Measurements from ENCODE around the gene PHGDH. TPM values are rescaled to one million over a fixed set of nuclear protein-coding genes. Genes with fewer than 3 reads are reported as not detected.
"Not testable (repeated sequence)": the region's sequence is repeated elsewhere in the genome, so short reads cannot be mapped to it uniquely, and the experiment has no call there.

The PHGDH gene
- total RNA-seq, 2 experiments from 2014 or later, result 422 to 439 TPM

DNA sequence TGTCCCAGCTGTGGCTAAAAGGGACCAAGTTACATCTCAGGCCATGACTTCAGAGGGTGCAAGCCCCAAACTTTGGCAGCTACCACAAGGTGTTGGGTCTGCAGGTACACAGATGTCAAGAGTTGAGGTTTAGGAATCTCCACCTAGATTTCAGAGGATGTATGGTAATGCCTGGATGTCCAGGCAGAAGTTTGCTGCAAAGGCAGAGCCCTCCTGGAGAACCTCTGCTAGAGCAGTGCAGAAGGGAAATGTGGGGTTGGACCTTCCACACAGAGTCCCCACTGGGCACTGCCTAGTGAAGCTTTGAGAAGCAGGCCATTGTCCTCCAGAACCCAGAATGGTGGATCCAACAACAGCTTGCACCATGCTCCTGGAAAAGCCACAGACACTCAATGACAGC is 10.1 kb upstream of the PHGDH start:
- no peaks in the 10 kb centered on the region for H3K4me1 Mint-ChIP-seq (ENCODE audit: low read depth)
- H3K36me3 Mint-ChIP-seq (ENCODE audit: low read depth), result peaks cover 3% of the 10 kb centered on the region
- CTCF ChIA-PET, result interaction anchor here (0.6 kb wide), 1 partner anchor 81 kb away, joined by 4 read pairs; no protein-coding TSS in a partner anchor
- H3K4me3 Mint-ChIP-seq, result no peak overlapping the region
- intact Hi-C loops (cut with micrococcal nuclease), result no loop called here
- H3K27me3 Mint-ChIP-seq (ENCODE audit: low read depth), result peaks cover 10% of the 10 kb centered on the region
- H3K9me3 Mint-ChIP-seq, result peaks cover 17% of the 10 kb centered on the region
- DNase-seq, result no peak
- no peak overlapping the region for H3K27ac Mint-ChIP-seq

DNA sequence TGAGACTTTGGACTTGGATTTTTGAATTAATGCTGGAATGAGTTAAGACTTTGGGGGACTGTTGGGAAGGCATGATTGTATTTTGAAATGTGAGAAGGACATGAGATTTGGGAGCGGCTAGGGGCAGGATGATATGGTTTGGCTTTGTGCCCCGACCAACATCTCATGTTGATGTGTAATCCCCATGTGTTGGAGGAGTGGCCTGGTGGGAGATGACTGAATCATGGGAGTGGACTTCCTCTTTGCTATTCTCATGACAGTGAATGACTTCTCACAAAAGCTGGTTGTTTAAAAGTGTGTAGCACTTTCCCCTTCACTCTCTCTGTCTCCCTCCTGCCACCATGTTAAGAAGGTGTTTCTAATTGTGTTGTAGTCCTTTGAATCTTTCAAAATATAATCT is 9.3 kb upstream of the PHGDH start:
- Mint-ChIP-seq H3K36me3 (ENCODE audit: low read depth) (peaks cover 3% of the 10 kb centered on the region), H3K4me1 (ENCODE audit: low read depth) (no peaks in the 10 kb centered on the region), H3K9me3 (peaks cover 17% of the 10 kb centered on the region), H3K4me3 (no peak overlapping the region), H3K27me3 (ENCODE audit: low read depth) (peaks cover 10% of the 10 kb centered on the region), H3K27ac (no peak overlapping the region)
- intact Hi-C loops (cut with micrococcal nuclease), result no loop called here
- DNase-seq, result no peak
- CTCF ChIA-PET, result no interaction called here

DNA sequence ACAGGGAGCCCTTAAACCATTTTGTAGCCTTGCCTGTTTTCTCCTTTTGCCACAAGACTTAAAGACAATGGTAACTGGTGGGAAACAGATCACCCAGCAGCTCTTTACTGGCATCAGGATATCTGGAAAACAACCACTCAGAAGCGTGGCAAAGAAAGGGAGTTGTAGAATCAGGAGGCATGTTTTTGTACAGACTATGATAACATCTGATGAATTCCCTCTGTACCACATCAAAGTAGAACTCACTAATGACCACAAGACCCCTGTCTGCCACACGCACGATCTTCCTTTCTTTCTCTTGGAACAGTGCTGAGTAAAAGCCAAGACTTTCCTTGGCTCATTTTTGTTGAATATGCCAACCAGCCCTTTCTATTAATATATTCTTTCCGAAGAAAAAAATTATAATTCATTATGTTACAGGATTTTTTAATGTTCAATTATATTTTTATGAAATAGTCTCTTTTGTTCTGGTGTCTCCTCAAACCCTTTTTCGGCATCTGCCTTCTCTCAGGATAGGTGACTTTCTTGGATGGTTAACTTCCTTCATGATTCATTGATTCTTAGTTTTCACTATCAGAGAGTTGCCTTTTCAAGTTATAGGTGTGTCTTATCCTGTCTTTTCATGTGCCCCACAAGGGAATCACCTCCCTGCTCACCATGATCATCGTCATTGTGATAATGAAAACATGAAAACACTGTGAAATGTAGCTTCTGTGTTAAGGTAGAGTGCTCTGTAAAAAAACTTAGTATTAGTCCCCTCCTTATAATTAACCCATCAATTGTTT is 7.9 kb upstream of the PHGDH start:
- intact Hi-C loops (cut with micrococcal nuclease), result no loop called here
- no peak overlapping the region for H3K4me3 Mint-ChIP-seq
- CTCF ChIA-PET, result interaction anchor here (0.7 kb wide), 1 partner anchor 65 kb away, joined by 4 read pairs; no protein-coding TSS in a partner anchor
- H3K27ac Mint-ChIP-seq, result no peak overlapping the region
- no peak for DNase-seq
- H3K27me3 Mint-ChIP-seq (ENCODE audit: low read depth), result peaks cover 10% of the 10 kb centered on the region
- peaks cover 3% of the 10 kb centered on the region for H3K36me3 Mint-ChIP-seq (ENCODE audit: low read depth)
- H3K9me3 Mint-ChIP-seq, result peaks cover 17% of the 10 kb centered on the region
- H3K4me1 Mint-ChIP-seq (ENCODE audit: low read depth), result no peaks in the 10 kb centered on the region

DNA sequence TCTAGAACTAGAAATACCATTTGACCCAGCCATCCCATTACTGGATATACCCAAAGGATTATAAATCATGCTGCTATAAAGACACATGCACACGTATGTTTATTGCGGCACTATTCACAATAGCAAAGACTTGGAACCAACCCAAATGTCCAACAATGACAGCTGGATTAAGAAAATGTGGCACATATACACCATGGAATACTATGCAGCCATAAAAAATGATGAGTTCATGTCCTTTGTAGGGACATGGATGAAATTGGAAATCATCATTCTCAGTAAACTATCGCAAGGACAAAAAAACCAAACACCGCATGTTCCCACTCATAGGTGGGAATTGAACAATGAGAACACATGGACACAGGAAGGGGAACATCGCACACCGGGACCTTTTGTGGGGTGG is 5.1 kb upstream of the PHGDH start:
- CTCF ChIA-PET; intact Hi-C loops (cut with micrococcal nuclease); H3K4me3 Mint-ChIP-seq; H3K9me3 Mint-ChIP-seq; H3K4me1 Mint-ChIP-seq (ENCODE audit: low read depth); H3K36me3 Mint-ChIP-seq (ENCODE audit: low read depth); H3K27ac Mint-ChIP-seq; H3K27me3 Mint-ChIP-seq (ENCODE audit: low read depth); DNase-seq: not testable (repeated sequence)

DNA sequence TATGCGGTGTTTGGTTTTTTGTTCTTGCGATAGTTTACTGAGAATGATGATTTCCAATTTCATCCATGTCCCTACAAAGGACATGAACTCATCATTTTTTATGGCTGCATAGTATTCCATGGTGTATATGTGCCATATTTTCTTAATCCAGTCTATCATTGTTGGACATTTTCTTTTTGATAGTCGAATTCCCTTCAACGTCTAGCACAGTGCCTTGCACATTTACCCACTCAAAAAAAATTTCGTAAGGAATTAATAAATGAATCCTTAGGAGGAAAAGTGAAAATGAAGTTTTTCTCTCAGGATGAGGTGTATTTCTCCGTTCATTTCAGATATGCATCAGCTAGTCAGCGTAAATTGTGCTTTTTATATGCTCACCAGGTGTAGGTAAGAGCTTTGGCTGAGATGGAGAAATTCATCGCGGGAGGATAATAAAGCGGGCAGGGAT is 354 bp upstream of the PHGDH start:
- peak overlapping the region; percentile 84 for H3K27ac Mint-ChIP-seq
- peak overlapping the region; percentile 88 for H3K4me3 Mint-ChIP-seq
- intact Hi-C loops (cut with micrococcal nuclease), result loop anchor here (2.0 kb wide), 1 partner anchor 63 kb away; the partner anchor contains the start of gene ZNF697

DNA sequence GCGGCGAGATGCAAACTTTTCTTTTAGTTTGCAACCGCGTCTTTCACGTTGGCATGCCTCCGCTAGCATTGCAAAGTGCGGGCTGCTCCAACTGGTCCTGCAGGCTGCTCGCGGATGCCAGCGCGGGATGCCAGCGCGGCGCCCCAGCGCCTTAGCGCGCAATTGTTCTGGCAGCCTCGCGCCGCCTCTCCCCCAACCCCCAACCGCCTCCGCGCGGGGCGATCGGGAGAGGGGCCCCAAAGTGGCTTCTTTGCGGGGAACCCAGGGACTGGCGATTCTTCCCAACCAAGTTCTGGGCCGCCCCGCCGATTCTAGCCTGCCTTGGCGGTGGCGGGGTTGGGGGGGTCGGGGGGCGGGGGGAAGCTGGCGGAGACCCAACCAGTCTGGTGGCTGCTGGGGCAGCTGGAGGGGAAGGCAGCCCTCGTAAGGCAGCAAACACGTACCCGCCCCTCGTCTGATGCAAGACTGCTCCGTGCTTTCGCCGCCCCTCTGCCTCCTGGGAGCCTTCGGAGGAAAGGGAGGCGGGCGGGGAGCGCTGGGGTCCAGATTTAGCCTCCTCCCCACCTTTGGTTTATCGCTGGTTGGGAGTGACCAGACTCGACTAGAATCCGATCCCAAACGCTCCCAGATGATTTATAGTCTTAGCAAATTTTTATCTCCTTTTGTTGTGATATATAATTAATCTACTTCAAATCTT is 756 bp downstream of the PHGDH start:
- Mint-ChIP-seq H3K27ac (peak overlapping the region; percentile 84), H3K4me3 (peak overlapping the region; percentile 88)
- intact Hi-C loops (cut with micrococcal nuclease), result loop anchor here (2.0 kb wide), 2 partner anchors 32 to 572 kb away; partner anchors contain the start of gene WARS2

More for the DNA sequence above, 354 bp upstream of the PHGDH start:
- not testable (repeated sequence) for H3K9me3 Mint-ChIP-seq; DNase-seq; H3K27me3 Mint-ChIP-seq (ENCODE audit: low read depth)
- Mint-ChIP-seq H3K36me3 (ENCODE audit: low read depth) (peaks cover 34% of the 10 kb centered on the region), H3K4me1 (ENCODE audit: low read depth) (peaks cover 29% of the 10 kb centered on the region)
- CTCF ChIA-PET, result interaction anchor here (0.6 to 0.9 kb wide), 2 partner anchors 174 to 189 kb away, joined by 3 read pairs; no protein-coding TSS in a partner anchor

DNA sequence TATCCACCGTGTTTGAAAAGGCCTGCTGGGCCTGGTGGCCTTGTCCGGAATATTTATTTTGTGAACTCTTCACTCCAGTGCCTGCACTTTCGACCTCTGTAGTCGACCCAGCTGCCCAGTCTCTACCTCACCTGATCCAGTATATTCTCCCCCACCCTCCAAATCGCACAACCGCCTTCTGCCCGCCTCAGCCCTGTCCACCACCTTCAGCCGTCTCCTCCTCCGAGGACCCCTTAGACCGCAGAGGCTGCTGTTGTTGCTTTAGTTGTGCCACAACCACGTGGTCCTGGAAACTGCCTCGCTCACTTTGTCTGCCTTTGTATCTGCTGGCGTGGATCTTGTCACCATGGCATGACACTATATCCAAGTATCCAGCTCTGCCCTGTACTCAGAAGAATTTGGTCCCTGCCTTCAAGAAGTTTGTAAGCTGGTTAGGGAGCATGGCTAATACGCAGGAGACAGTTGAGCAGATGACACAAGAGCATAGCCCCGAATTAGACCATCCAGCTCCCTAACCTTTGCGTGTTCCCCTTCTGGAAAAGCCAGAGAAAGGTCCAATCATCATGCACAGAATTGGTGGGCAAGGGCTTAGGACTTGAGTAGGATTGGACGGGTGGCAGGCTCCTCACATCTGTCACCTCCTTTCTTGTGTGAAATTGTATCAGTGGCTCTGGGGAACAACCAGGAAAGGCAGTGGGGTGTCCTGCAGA is 1.5 kb downstream of the PHGDH start:
- no peaks in the 10 kb centered on the region for H3K9me3 Mint-ChIP-seq
- H3K4me1 Mint-ChIP-seq (ENCODE audit: low read depth), result peaks cover 33% of the 10 kb centered on the region
- H3K4me3 Mint-ChIP-seq, result peak overlapping the region; percentile 88
- intact Hi-C loops (cut with micrococcal nuclease), result loop anchor here (2.0 kb wide), 2 partner anchors 32 to 572 kb away; partner anchors contain the start of gene WARS2
- H3K27me3 Mint-ChIP-seq (ENCODE audit: low read depth), result no peaks in the 10 kb centered on the region
- peak; percentile 16 for DNase-seq
- peaks cover 35% of the 10 kb centered on the region for H3K36me3 Mint-ChIP-seq (ENCODE audit: low read depth)
- peak overlapping the region; percentile 75 for H3K27ac Mint-ChIP-seq
- CTCF ChIA-PET, result no interaction called here

More for the DNA sequence above, 756 bp downstream of the PHGDH start:
- CTCF ChIA-PET, result interaction anchor here (0.9 kb wide), 1 partner anchor 173 kb away, joined by 3 read pairs; no protein-coding TSS in a partner anchor
- Mint-ChIP-seq H3K9me3 (no peaks in the 10 kb centered on the region), H3K27me3 (ENCODE audit: low read depth) (no peaks in the 10 kb centered on the region), H3K36me3 (ENCODE audit: low read depth) (peaks cover 34% of the 10 kb centered on the region), H3K4me1 (ENCODE audit: low read depth) (peaks cover 31% of the 10 kb centered on the region)
- peak; percentile 83 for DNase-seq

DNA sequence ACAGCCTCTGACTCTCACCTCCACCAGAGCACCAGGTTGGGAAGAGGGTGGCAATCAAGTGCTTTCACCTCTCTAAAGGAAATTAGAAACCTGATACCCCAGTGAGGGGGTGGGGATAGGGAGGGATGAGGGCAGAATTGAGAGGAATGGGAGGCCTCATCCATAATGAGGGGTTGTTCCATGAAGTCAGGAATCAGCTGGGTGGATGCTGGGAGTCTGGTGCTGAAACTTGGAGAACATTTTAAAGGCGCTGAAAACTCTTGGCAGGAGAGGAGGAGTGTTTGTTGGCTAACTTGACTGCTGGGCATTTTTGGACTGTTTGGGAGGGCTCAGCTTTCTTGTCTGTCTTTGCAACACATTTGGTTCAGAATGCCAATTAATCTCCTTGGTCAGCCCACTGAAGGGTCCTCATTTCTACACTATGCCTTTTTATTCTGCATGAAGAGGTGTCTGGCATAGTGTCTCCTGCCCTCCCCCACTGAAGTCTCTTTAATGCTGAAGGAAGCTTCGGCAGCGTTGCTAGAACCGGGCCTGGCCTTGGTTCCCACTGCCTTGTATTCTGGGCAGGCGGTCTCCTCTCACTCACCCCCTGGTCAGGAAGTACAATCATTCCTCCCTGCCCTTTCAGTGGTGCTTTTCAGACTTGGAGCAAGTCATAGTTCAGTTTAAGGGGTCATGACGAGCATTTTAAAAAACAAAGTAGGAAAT is 2.2 kb downstream of the PHGDH start:
- Mint-ChIP-seq H3K36me3 (ENCODE audit: low read depth) (peaks cover 35% of the 10 kb centered on the region), H3K27ac (peak overlapping the region; percentile 75), H3K4me1 (ENCODE audit: low read depth) (peaks cover 33% of the 10 kb centered on the region), H3K9me3 (no peaks in the 10 kb centered on the region), H3K4me3 (peak overlapping the region; percentile 88), H3K27me3 (ENCODE audit: low read depth) (no peaks in the 10 kb centered on the region)
- intact Hi-C loops (cut with micrococcal nuclease), result loop anchor here (2.0 kb wide), 2 partner anchors 31 to 573 kb away; partner anchors contain the start of gene WARS2
- DNase-seq, result no peak
- CTCF ChIA-PET, result no interaction called here

DNA sequence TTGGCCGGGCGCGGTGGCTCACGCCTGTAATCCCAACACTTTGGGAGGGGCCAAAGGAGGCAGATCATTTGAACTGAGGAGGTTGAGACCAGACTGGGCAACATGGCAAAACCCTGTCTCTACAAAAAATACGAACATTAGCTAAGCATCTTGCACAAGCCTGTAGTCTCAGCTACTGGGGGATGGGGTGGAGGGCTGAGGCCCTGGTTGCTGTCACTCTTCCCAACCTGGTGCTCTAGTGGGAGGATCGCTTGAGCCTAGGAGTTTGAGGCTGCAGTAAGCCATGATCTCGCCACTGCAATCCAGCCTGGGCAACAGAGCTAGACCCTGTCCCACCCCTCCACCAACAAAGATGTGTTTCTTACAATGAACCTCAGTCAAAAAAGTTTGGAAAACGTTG is 2.8 kb downstream of the PHGDH start:
- intact Hi-C loops (cut with micrococcal nuclease), result no loop called here
- Mint-ChIP-seq H3K4me1 (ENCODE audit: low read depth) (peaks cover 33% of the 10 kb centered on the region), H3K36me3 (ENCODE audit: low read depth) (peaks cover 35% of the 10 kb centered on the region), H3K27me3 (ENCODE audit: low read depth) (no peaks in the 10 kb centered on the region), H3K27ac (no peak overlapping the region), H3K9me3 (no peaks in the 10 kb centered on the region), H3K4me3 (peak overlapping the region; percentile 88)
- DNase-seq, result no peak
- CTCF ChIA-PET, result interaction anchor here (2.3 kb wide), 1 partner anchor 29 kb away, joined by 8 read pairs; no protein-coding TSS in a partner anchor

DNA sequence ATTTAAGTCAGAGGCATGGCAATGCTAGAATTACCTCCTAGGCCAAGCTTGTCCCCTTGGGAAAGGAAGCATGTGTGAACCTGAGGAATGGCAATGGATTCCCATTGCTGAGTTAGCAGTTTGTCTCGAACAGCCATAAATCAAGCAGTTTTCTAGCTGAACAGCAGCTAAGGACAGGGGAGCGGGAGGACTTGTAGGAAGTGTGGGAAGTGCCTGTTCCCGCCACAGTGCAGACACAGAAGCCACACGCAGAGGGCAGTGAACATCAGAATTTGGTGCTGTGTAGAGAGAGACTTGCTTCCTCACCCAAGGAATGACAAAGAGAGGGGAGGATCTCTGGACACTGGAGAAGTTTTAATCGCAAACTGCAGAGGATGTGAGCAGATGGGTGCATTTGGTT is 3.8 kb downstream of the PHGDH start:
- H3K4me3 Mint-ChIP-seq, result peak overlapping the region; percentile 23
- H3K27ac Mint-ChIP-seq, result no peak overlapping the region
- H3K36me3 Mint-ChIP-seq (ENCODE audit: low read depth), result peaks cover 40% of the 10 kb centered on the region
- no peaks in the 10 kb centered on the region for H3K27me3 Mint-ChIP-seq (ENCODE audit: low read depth)
- H3K9me3 Mint-ChIP-seq, result no peaks in the 10 kb centered on the region
- CTCF ChIA-PET, result interaction anchor here (2.3 kb wide), 1 partner anchor 28 kb away, joined by 8 read pairs; no protein-coding TSS in a partner anchor
- DNase-seq, result no peak
- intact Hi-C loops (cut with micrococcal nuclease), result no loop called here
- H3K4me1 Mint-ChIP-seq (ENCODE audit: low read depth), result peaks cover 33% of the 10 kb centered on the region

DNA sequence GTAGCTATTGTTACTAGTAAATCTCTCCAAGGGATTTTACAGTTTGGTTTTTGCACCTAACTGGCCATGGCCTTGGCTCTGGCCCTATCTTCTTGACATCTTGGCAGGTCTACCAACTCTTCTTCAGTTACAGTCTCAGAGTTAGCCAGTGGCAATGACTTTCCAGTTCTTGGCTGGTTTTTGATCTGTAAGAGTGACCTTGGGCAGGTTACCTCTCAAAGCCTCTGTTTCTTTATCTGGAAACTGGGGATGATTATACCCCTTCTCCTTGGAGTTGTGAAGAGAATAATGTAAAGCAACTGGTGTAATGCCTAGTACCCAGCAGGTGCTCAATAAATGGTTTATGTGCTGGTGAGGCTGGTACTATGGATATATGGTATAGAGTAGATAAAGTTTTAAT is 6.7 kb downstream of the PHGDH start:
- Mint-ChIP-seq H3K36me3 (ENCODE audit: low read depth) (peaks cover 53% of the 10 kb centered on the region), H3K4me1 (ENCODE audit: low read depth) (peaks cover 29% of the 10 kb centered on the region), H3K4me3 (no peak overlapping the region), H3K9me3 (no peaks in the 10 kb centered on the region), H3K27me3 (ENCODE audit: low read depth) (no peaks in the 10 kb centered on the region), H3K27ac (no peak overlapping the region)
- intact Hi-C loops (cut with micrococcal nuclease), result no loop called here
- CTCF ChIA-PET, result interaction anchor here (0.9 to 1.1 kb wide), 2 partner anchors 25 to 26 kb away, joined by 3 read pairs; no protein-coding TSS in a partner anchor
- DNase-seq, result no peak
